ENCODE data around the gene CCT6B. TPM values are rescaled to one million over a fixed set of nuclear protein-coding genes. Genes with fewer than 3 reads are reported as not detected.
"Not testable (repeated sequence)": the region's sequence is repeated elsewhere in the genome, so short reads cannot be mapped to it uniquely, and the experiment has no call there.

Gene CCT6B
- polyA plus RNA-seq, 1 donor, result 2.8 TPM

GRCh38 chr17:34980681-34981537 lies 19.6 kb upstream of the CCT6B start:
- peaks cover 9% of the 10 kb centered on the region for H3K4me1 ChIP-seq (ENCODE audit: control insufficient read depth, insufficient read depth, low read length)
- WGBS (ENCODE audit: insufficient coverage, low lambda C conversion rate), result no CpG with 5 or more reads among the region's 69 CpGs
- peak overlapping the region; percentile 99 for H3K27ac ChIP-seq (ENCODE audit: low read length)
- H3K27me3 ChIP-seq (ENCODE audit: control insufficient read depth, insufficient read depth, low read length), result no peaks in the 10 kb centered on the region
- peak overlapping the region; percentile 93 for H3K4me3 ChIP-seq (ENCODE audit: low read length)
- H3K9me3 ChIP-seq (ENCODE audit: control insufficient read depth, low read depth, low read length), result no peaks in the 10 kb centered on the region
- peak; percentile 69 to 87 for DNase-seq
- H3K36me3 ChIP-seq (ENCODE audit: control insufficient read depth, insufficient read depth, low read length), result peaks cover 13% of the 10 kb centered on the region

GRCh38 chr17:34980353-34980680 lies 19.1 kb upstream of the CCT6B start, which contains the start of gene LIG3:
Gene LIG3 (plus strand): TSS chr17:34980512. CDS start chr17:34983006, 2,494 bp downstream.
- Histone ChIP-seq H3K4me3 (ENCODE audit: low read length) (peak within 1 kb of the TSS; percentile 93), H3K27me3 (ENCODE audit: control insufficient read depth, insufficient read depth, low read length) (no peaks in the 10 kb centered on the region), H3K36me3 (ENCODE audit: control insufficient read depth, insufficient read depth, low read length) (peaks cover 9% of the 10 kb centered on the region), H3K9me3 (ENCODE audit: control insufficient read depth, low read depth, low read length) (no peaks in the 10 kb centered on the region), H3K27ac (ENCODE audit: low read length) (peak within 1 kb of the TSS; percentile 99), H3K4me1 (ENCODE audit: control insufficient read depth, insufficient read depth, low read length) (peaks cover 9% of the 10 kb centered on the region)
- no CpG with 5 or more reads among the region's 39 CpGs for WGBS (ENCODE audit: insufficient coverage, low lambda C conversion rate)
- DNase-seq, result peak; percentile 95 to 96

GRCh38 chr17:34979650-34980352 lies 18.5 kb upstream of the CCT6B start:
- Histone ChIP-seq H3K27ac (ENCODE audit: low read length) (peak overlapping the region; percentile 99), H3K9me3 (ENCODE audit: control insufficient read depth, low read depth, low read length) (no peaks in the 10 kb centered on the region), H3K27me3 (ENCODE audit: control insufficient read depth, insufficient read depth, low read length) (no peaks in the 10 kb centered on the region), H3K4me1 (ENCODE audit: control insufficient read depth, insufficient read depth, low read length) (peaks cover 9% of the 10 kb centered on the region), H3K4me3 (ENCODE audit: low read length) (peak overlapping the region; percentile 93), H3K36me3 (ENCODE audit: control insufficient read depth, insufficient read depth, low read length) (peaks cover 5% of the 10 kb centered on the region)
- WGBS (ENCODE audit: insufficient coverage, low lambda C conversion rate), result 13% methylated on average over 6 of the region's 15 CpGs
- DNase-seq, result no peak

- H3K27ac ChIP-seq (ENCODE audit: low read length), result no peak overlapping the region
Observed at GRCh38 chr17:34979153-34979552, 17.9 kb upstream of the CCT6B start.

GRCh38 chr17:34974794-34975785 lies 13.8 kb upstream of the CCT6B start:
- no peaks in the 10 kb centered on the region for H3K27me3 ChIP-seq (ENCODE audit: control insufficient read depth, insufficient read depth, low read length)
- no peaks in the 10 kb centered on the region for H3K4me1 ChIP-seq (ENCODE audit: control insufficient read depth, insufficient read depth, low read length)
- 50% methylated on average over 2 of the region's 3 CpGs for WGBS (ENCODE audit: insufficient coverage, low lambda C conversion rate)
- no peak overlapping the region for H3K4me3 ChIP-seq (ENCODE audit: low read length)
- no peaks in the 10 kb centered on the region for H3K9me3 ChIP-seq (ENCODE audit: control insufficient read depth, low read depth, low read length)
- DNase-seq, result no peak
- H3K36me3 ChIP-seq (ENCODE audit: control insufficient read depth, insufficient read depth, low read length), result no peaks in the 10 kb centered on the region
- no peak overlapping the region for H3K27ac ChIP-seq (ENCODE audit: low read length)

More at GRCh38 chr17:34979153-34979552, 17.9 kb upstream of the CCT6B start:
- Histone ChIP-seq H3K9me3 (ENCODE audit: control insufficient read depth, low read depth, low read length) (no peaks in the 10 kb centered on the region), H3K4me1 (ENCODE audit: control insufficient read depth, insufficient read depth, low read length) (peaks cover 9% of the 10 kb centered on the region), H3K27me3 (ENCODE audit: control insufficient read depth, insufficient read depth, low read length) (no peaks in the 10 kb centered on the region), H3K36me3 (ENCODE audit: control insufficient read depth, insufficient read depth, low read length) (peaks cover 2% of the 10 kb centered on the region), H3K4me3 (ENCODE audit: low read length) (no peak overlapping the region)
- DNase-seq, result no peak
- 40% methylated on average over 1 of the region's 7 CpGs for WGBS (ENCODE audit: insufficient coverage, low lambda C conversion rate)

GRCh38 chr17:34974179-34974578 lies 12.9 kb upstream of the CCT6B start:
- no peaks in the 10 kb centered on the region for H3K27me3 ChIP-seq (ENCODE audit: control insufficient read depth, insufficient read depth, low read length)
- H3K4me1 ChIP-seq (ENCODE audit: control insufficient read depth, insufficient read depth, low read length), result no peaks in the 10 kb centered on the region
- H3K27ac ChIP-seq (ENCODE audit: low read length), result no peak overlapping the region
- H3K36me3 ChIP-seq (ENCODE audit: control insufficient read depth, insufficient read depth, low read length), result no peaks in the 10 kb centered on the region
- H3K9me3 ChIP-seq (ENCODE audit: control insufficient read depth, low read depth, low read length), result no peaks in the 10 kb centered on the region
- WGBS (ENCODE audit: insufficient coverage, low lambda C conversion rate), result 50% methylated on average over 1 of the region's 2 CpGs
- no peak for DNase-seq
- H3K4me3 ChIP-seq (ENCODE audit: low read length), result no peak overlapping the region

GRCh38 chr17:34958438-34958837 lies 2.8 kb downstream of the CCT6B start:
- 83% methylated on average over 1 of the region's 1 CpG for WGBS (ENCODE audit: insufficient coverage, low lambda C conversion rate)
- no peak overlapping the region for H3K4me3 ChIP-seq (ENCODE audit: low read length)

GRCh38 chr17:34950780-34951179 lies 10.5 kb downstream of the CCT6B start:
- not testable (repeated sequence) for DNase-seq; H3K36me3 ChIP-seq (ENCODE audit: control insufficient read depth, insufficient read depth, low read length); H3K4me3 ChIP-seq (ENCODE audit: low read length); H3K9me3 ChIP-seq (ENCODE audit: control insufficient read depth, low read depth, low read length); H3K4me1 ChIP-seq (ENCODE audit: control insufficient read depth, insufficient read depth, low read length); H3K27ac ChIP-seq (ENCODE audit: low read length); H3K27me3 ChIP-seq (ENCODE audit: control insufficient read depth, insufficient read depth, low read length)
- WGBS (ENCODE audit: insufficient coverage, low lambda C conversion rate), result 94% methylated on average over 2 of the region's 4 CpGs

More at GRCh38 chr17:34958438-34958837, 2.8 kb downstream of the CCT6B start:
- no peak for DNase-seq
- H3K4me1 ChIP-seq (ENCODE audit: control insufficient read depth, insufficient read depth, low read length), result no peaks in the 10 kb centered on the region
- H3K27me3 ChIP-seq (ENCODE audit: control insufficient read depth, insufficient read depth, low read length), result peaks cover 2% of the 10 kb centered on the region
- no peaks in the 10 kb centered on the region for H3K9me3 ChIP-seq (ENCODE audit: control insufficient read depth, low read depth, low read length)
- peaks cover under 1% of the 10 kb centered on the region for H3K36me3 ChIP-seq (ENCODE audit: control insufficient read depth, insufficient read depth, low read length)
- H3K27ac ChIP-seq (ENCODE audit: low read length), result no peak overlapping the region

- no peaks in the 10 kb centered on the region for H3K27me3 ChIP-seq (ENCODE audit: control insufficient read depth, insufficient read depth, low read length)
- DNase-seq, result no peak
- no peak overlapping the region for H3K4me3 ChIP-seq (ENCODE audit: low read length)
- H3K36me3 ChIP-seq (ENCODE audit: control insufficient read depth, insufficient read depth, low read length), result no peaks in the 10 kb centered on the region
- H3K9me3 ChIP-seq (ENCODE audit: control insufficient read depth, low read depth, low read length), result no peaks in the 10 kb centered on the region
- no peak overlapping the region for H3K27ac ChIP-seq (ENCODE audit: low read length)
- H3K4me1 ChIP-seq (ENCODE audit: control insufficient read depth, insufficient read depth, low read length), result no peaks in the 10 kb centered on the region
Observed at GRCh38 chr17:34930283-34930682, 31.0 kb downstream of the CCT6B start.

GRCh38 chr17:34926661-34927060 lies 34.6 kb downstream of the CCT6B start:
- Histone ChIP-seq H3K36me3 (ENCODE audit: control insufficient read depth, insufficient read depth, low read length) (no peaks in the 10 kb centered on the region), H3K27ac (ENCODE audit: low read length) (no peak overlapping the region), H3K4me1 (ENCODE audit: control insufficient read depth, insufficient read depth, low read length) (no peaks in the 10 kb centered on the region), H3K9me3 (ENCODE audit: control insufficient read depth, low read depth, low read length) (no peaks in the 10 kb centered on the region), H3K27me3 (ENCODE audit: control insufficient read depth, insufficient read depth, low read length) (no peaks in the 10 kb centered on the region), H3K4me3 (ENCODE audit: low read length) (no peak overlapping the region)
- DNase-seq, result no peak
- 100% methylated on average over 1 of the region's 3 CpGs for WGBS (ENCODE audit: insufficient coverage, low lambda C conversion rate)

Data from large intestine (tissue), 3 donors.